WERI-Rb-1 (cell line): ENCODE data around the gene OLIG2.

ENCODE experiments used
- DNase-seq: peaks from one replicate; pipeline ENCODE4 v3.0.0-alpha.2; 2020
- H3K27ac ChIP-seq: fragments of 250-450 bp; sonication (Bioruptor Pico); 2 replicates; pipeline ENCODE4 v1.5.1; 2020; ENCODE audit warnings: mild to moderate bottlenecking, moderate library complexity
- H3K27me3 ChIP-seq: fragments of 250-450 bp; sonication (Bioruptor Pico); 2 replicates; pipeline ENCODE4 v1.5.1; 2021; ENCODE audit warnings: mild to moderate bottlenecking, low read depth, moderate library complexity; ENCODE audit not compliant: insufficient read depth, severe bottlenecking
- H3K36me3 ChIP-seq: fragments of 250-450 bp; sonication (Bioruptor Pico); 2 replicates; pipeline ENCODE4 v1.5.1; 2020; ENCODE audit warnings: mild to moderate bottlenecking, moderate library complexity
- H3K4me3 ChIP-seq: 2 replicates; pipeline ENCODE4 v1.5.1; 2011; ENCODE audit warnings: low read depth, mild to moderate bottlenecking, control low read depth, low read length
- H3K9me3 ChIP-seq: fragments of 250-450 bp; sonication (Bioruptor Pico); 2 replicates; pipeline ENCODE4 v1.5.1; 2021; ENCODE audit warnings: mild to moderate bottlenecking, moderate library complexity; ENCODE audit not compliant: severe bottlenecking
- CTCF ChIP-seq: IDR thresholded peaks from 2 replicates; pipeline ENCODE4 v1.5.1; 2011; ENCODE audit warnings: low read depth, mild to moderate bottlenecking, control low read depth, inconsistent platforms, low read length

Gene OLIG2

GRCh38 chr21:33046455-33046854 lies 20.7 kb downstream of the OLIG2 start:
- H3K9me3 ChIP-seq: no peaks in the 10 kb centered on the region
- H3K4me3 ChIP-seq: no peak overlapping the region
- H3K27me3 ChIP-seq: no peaks in the 10 kb centered on the region
- H3K36me3 ChIP-seq: no peaks in the 10 kb centered on the region
- no peak for DNase-seq
- H3K27ac ChIP-seq: no peak overlapping the region
- no peak for TF ChIP-seq CTCF

- H3K9me3 ChIP-seq: no peaks in the 10 kb centered on the region
- H3K4me3 ChIP-seq: no peak overlapping the region
- H3K27me3 ChIP-seq: no peaks in the 10 kb centered on the region
- H3K36me3 ChIP-seq: no peaks in the 10 kb centered on the region
- TF ChIP-seq CTCF: no peak
- peak; percentile 39 for DNase-seq
- no peak overlapping the region for H3K27ac ChIP-seq
Measured at GRCh38 chr21:33047231-33047630, 21.5 kb downstream of the OLIG2 start.

- Histone ChIP-seq H3K27me3 (no peaks in the 10 kb centered on the region), H3K9me3 (no peaks in the 10 kb centered on the region), H3K36me3 (no peaks in the 10 kb centered on the region), H3K4me3 (no peak overlapping the region), H3K27ac (no peak overlapping the region)
- TF ChIP-seq CTCF: no peak
- no peak for DNase-seq
Measured at GRCh38 chr21:33051925-33052324, 26.2 kb downstream of the OLIG2 start.

GRCh38 chr21:33053951-33054350 lies 28.2 kb downstream of the OLIG2 start:
- no peak overlapping the region for H3K27ac ChIP-seq
- no peaks in the 10 kb centered on the region for H3K36me3 ChIP-seq
- H3K27me3 ChIP-seq: no peaks in the 10 kb centered on the region
- no peaks in the 10 kb centered on the region for H3K9me3 ChIP-seq
- no peak overlapping the region for H3K4me3 ChIP-seq
- no peak for TF ChIP-seq CTCF
- no peak for DNase-seq

GRCh38 chr21:33055991-33056390 lies 30.3 kb downstream of the OLIG2 start:
- no peaks in the 10 kb centered on the region for H3K27me3 ChIP-seq

More at GRCh38 chr21:33055991-33056390, 30.3 kb downstream of the OLIG2 start:
- DNase-seq: no peak
- H3K9me3 ChIP-seq: no peaks in the 10 kb centered on the region
- no peak for TF ChIP-seq CTCF
- H3K27ac ChIP-seq: no peak overlapping the region
- H3K4me3 ChIP-seq: no peak overlapping the region
- no peaks in the 10 kb centered on the region for H3K36me3 ChIP-seq
